LNCaP clone FGC (cell line): Measurements from ENCODE around the gene UBR3.

Experiments used
- DNase-seq: peaks from one replicate; pipeline ENCODE4 v3.0.0-alpha.2; 2011; ENCODE audit warnings: low read depth
- H3K4me3 ChIP-seq: 2 replicates; pipeline ENCODE4 v1.5.1; 2011; ENCODE audit warnings: mild to moderate bottlenecking, low read depth, low read length, control low read depth
- CTCF ChIP-seq: IDR thresholded peaks from 2 replicates; pipeline ENCODE4 v1.5.1; 2012; ENCODE audit warnings: mild to moderate bottlenecking; ENCODE audit not compliant: control insufficient read depth, insufficient read depth; ENCODE audit errors: extremely low read depth

The UBR3 gene

GRCh38 chr2:170073288-170073687 lies 246.0 kb downstream of the UBR3 start:
- peak; percentile 30 for DNase-seq
- no peak overlapping the region for H3K4me3 ChIP-seq
- no peak for TF ChIP-seq CTCF

- no peak for TF ChIP-seq CTCF
- H3K4me3 ChIP-seq = no peak overlapping the region
- no peak for DNase-seq
Measured at GRCh38 chr2:170076189-170076588, 248.9 kb downstream of the UBR3 start.

- H3K4me3 ChIP-seq = no peak overlapping the region
- DNase-seq = no peak
- no peak for TF ChIP-seq CTCF
Measured at GRCh38 chr2:170077830-170078569, 250.7 kb downstream of the UBR3 start.

DNA sequence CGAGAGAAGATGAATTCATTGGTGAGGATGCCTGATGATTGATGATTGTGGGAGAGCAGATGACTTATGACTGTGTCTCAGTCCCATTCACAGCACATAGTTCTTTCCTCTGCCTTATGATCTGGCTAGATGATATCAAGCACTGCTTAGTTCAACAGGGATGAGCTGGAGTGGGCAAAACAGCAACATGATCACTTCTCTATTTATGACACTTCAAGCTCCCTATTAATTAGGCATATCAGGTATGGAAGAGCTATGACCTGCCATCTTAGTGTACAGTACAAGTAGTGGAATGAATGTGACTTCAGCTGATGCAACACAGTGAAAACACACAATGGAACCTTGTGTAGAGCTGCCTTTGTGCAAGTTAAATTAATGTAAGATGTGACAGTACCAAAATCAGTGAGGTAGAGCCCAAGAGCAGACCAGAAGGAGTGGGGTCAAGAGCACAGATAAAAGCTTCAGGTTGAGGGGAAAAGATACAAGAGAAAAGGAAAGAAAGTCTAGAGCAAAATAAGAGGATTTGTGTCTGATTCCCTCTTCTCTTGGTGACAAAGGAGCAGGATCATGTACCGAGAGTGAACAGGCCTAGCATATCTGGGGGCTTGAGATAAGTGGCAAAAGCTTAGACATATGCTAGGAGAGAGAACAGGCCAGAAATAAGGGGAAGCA lies 257.7 kb downstream of the UBR3 start:
- no peak for DNase-seq
- no peak for TF ChIP-seq CTCF
- no peak overlapping the region for H3K4me3 ChIP-seq

GRCh38 chr2:170086117-170086688 lies 258.9 kb downstream of the UBR3 start:
- DNase-seq = no peak
- no peak overlapping the region for H3K4me3 ChIP-seq
- TF ChIP-seq CTCF = no peak

DNA sequence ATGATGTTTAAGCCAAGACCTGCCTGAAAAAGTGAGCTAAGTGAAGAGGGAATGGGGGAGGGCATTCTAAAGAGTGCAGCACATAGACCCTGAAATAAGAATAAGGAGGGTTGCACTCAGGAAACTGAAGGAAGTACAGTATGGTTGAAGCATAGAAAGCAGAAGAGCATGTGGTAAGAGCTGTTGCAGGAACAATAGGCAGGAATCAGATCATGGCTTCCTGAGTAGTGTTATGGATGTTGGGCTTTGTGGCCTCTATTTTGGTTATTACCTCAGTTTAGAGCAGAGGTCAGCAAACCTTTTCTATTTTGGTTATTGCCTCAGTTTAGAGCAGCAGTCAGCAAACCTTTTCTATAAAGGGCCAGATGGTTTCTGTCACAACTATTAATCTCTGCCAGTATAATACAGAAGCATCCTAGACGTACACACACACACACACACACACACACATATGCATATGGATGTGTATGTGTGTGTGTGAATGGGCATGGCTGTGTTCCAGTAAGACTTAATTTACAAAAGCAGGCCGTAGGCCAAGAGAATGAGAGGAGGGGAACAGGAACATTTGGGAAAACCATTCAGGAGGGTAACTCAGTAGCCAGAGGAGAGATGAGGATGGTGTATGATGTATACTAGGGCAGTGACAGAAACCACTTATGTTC lies 259.6 kb downstream of the UBR3 start:
- no peak for DNase-seq
- no peak for TF ChIP-seq CTCF
- no peak overlapping the region for H3K4me3 ChIP-seq
